HL-60/S4 (cell line): Measurements from ENCODE around the gene COL12A1.

Experiments
- in situ Hi-C: fragments of 300-500 bp; cut with MboI; formaldehyde crosslinking; loops from 2 replicates; pipeline ENCODE4 v1.14.3; 2022; ENCODE audit warnings: low sequenced_read_pairs

The COL12A1 gene

GRCh38 chr6:75205776-75206575 lies at the start of gene COL12A1:
COL12A1 (minus strand) TSS chr6:75206053; CDS start chr6:75202792, 3,261 bp downstream.
- in situ Hi-C loops, result loop anchor here (25.0 kb wide), 1 partner anchor 1469 kb away; no protein-coding TSS in a partner anchor

DNA sequence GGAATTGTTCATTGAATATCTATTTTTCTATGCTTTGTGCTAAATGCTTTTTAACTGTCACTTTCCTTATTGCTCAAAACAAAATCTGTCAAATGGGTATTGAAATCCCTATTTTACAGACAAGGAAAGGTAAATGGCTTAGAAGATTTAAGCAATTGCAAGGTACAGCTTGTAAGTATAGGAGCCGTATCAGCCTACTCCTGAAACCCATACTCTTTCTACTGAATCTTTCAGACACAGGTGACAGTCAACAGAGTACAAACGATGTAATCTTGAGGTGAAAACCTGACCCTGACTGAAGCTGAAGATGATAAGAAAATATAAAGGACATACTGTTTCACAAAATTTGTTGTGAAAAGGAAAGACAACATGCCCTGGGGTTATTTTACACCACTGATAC lies 44.7 kb upstream of the COL12A1 start:
- in situ Hi-C loops, result no loop called here

DNA sequence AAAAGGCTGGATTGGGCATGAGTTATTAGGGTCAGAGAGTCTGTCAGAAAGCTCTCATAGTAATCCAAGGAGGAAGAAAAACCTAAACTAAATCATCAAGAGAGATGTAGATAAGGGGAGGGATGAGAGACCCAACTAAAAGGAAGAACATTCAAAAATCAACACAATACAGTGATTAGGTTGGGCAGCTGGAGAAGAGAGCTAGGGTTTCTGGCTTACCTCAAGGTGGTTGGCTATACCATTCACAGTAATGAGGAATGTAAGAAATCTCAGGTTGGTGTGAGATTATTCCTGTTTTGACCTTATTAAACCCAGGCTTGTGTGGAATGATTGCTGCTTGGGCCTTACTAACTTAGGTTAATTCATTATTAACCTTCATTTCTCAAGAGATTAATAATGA lies 44.0 kb upstream of the COL12A1 start:
- in situ Hi-C loops, result no loop called here

GRCh38 chr6:75246386-75246785 lies 40.5 kb upstream of the COL12A1 start:
- in situ Hi-C loops, result no loop called here

- in situ Hi-C loops, result no loop called here
Measured at GRCh38 chr6:75244063-75244584, 38.3 kb upstream of the COL12A1 start.

- in situ Hi-C loops, result no loop called here
Measured at GRCh38 chr6:75243333-75244062, 37.6 kb upstream of the COL12A1 start, which contains the start of gene COX7A2. COX7A2 (minus strand) TSS chr6:75243801; CDS start chr6:75243734, 67 bp downstream.

GRCh38 chr6:75236630-75237029 lies 30.8 kb upstream of the COL12A1 start:
- in situ Hi-C loops, result no loop called here

- in situ Hi-C loops, result no loop called here
Measured at GRCh38 chr6:75235271-75235670, 29.4 kb upstream of the COL12A1 start.

GRCh38 chr6:75234126-75234865 lies 28.4 kb upstream of the COL12A1 start:
- in situ Hi-C loops, result no loop called here

GRCh38 chr6:75233092-75233615 lies 27.3 kb upstream of the COL12A1 start:
- in situ Hi-C loops, result no loop called here

GRCh38 chr6:75230484-75231325 lies 24.9 kb upstream of the COL12A1 start:
- in situ Hi-C loops, result no loop called here

- in situ Hi-C loops, result loop anchor here (25.0 kb wide), 1 partner anchor 1487 kb away; no protein-coding TSS in a partner anchor
Measured at GRCh38 chr6:75224303-75224926, 18.6 kb upstream of the COL12A1 start.

- in situ Hi-C loops, result loop anchor here (25.0 kb wide), 1 partner anchor 1486 kb away; no protein-coding TSS in a partner anchor
Measured at GRCh38 chr6:75223428-75223827, 17.6 kb upstream of the COL12A1 start.

- in situ Hi-C loops, result loop anchor here (25.0 kb wide), 1 partner anchor 1485 kb away; no protein-coding TSS in a partner anchor
Measured at GRCh38 chr6:75222261-75222660, 16.4 kb upstream of the COL12A1 start.

DNA sequence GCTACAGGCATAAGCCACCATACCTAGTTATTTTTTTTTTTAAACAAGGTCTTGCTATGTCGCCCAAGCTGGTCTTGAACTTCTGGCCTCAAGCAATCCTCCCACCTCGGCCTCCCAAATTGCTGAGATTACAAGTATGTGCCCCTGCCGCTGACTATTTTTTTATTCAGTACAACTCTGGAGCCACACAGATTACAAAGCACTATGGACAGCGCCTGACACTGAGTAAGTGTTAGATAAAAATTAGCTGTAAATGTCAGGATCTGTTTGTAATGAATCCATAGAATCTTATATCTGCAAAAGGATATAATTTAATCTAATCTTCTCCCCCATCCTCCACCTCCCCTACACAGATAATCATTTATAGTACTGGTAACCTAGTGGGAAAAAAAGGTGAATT lies 15.3 kb upstream of the COL12A1 start:
- in situ Hi-C loops, result loop anchor here (25.0 kb wide), 1 partner anchor 1484 kb away; no protein-coding TSS in a partner anchor

- in situ Hi-C loops, result loop anchor here (25.0 kb wide), 1 partner anchor 1483 kb away; no protein-coding TSS in a partner anchor
Measured at GRCh38 chr6:75220357-75220756, 14.5 kb upstream of the COL12A1 start.

DNA sequence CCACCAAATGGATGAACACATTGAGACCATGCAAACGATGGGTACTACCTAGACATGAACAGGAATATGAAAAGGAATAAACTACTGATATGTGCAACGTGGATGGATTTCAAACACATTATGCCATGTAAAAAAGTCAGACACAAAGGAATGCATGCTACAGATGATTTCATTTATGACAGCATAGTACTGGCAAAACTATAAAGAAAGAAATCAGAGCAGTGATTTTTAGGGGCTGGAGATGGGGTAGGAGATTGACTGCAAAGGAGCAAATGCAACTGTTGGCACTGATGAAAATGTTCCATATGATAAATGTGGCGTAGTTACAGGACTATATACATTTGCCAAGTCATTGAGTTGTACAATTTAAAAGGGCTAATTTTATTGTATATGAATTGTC lies 13.4 kb upstream of the COL12A1 start:
- in situ Hi-C loops, result loop anchor here (25.0 kb wide), 1 partner anchor 1482 kb away; no protein-coding TSS in a partner anchor

- in situ Hi-C loops, result loop anchor here (25.0 kb wide), 1 partner anchor 1480 kb away; no protein-coding TSS in a partner anchor
Measured at GRCh38 chr6:75217193-75217592, 11.3 kb upstream of the COL12A1 start.

DNA sequence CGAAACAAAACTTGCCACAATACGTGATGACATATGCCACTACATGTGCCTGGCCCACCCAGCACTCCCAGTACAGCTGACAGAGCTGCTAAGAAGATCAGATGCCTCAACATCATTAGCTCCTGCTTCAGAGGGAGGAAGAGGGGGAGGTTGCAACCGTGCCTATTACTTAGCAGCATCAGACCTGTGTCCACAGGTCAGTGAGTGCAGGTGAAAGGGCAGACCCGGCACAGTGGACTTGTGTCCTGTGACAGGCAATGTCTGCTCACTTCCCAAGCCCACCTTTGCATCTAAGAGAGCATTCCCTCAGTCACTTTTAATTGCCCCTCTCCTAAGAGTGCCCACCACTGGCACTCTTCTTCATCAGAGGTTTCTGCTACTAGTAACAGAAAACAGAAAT lies 9.4 kb upstream of the COL12A1 start:
- in situ Hi-C loops, result loop anchor here (25.0 kb wide), 1 partner anchor 1478 kb away; no protein-coding TSS in a partner anchor
